Erythroblast (primary cell): Measurements from ENCODE around the gene NCAM2.

Source experiments
- GATA1 ChIP-seq: IDR thresholded peaks from 2 replicates; pipeline ENCODE4 v1.6.1; 2011; ENCODE audit warnings: low read depth, mild to moderate bottlenecking, control low read depth, low read length, moderate library complexity
- POLR2A ChIP-seq: IDR thresholded peaks from 2 replicates; pipeline ENCODE4 v1.6.1; 2011; ENCODE audit warnings: mild to moderate bottlenecking, low read length

DNA sequence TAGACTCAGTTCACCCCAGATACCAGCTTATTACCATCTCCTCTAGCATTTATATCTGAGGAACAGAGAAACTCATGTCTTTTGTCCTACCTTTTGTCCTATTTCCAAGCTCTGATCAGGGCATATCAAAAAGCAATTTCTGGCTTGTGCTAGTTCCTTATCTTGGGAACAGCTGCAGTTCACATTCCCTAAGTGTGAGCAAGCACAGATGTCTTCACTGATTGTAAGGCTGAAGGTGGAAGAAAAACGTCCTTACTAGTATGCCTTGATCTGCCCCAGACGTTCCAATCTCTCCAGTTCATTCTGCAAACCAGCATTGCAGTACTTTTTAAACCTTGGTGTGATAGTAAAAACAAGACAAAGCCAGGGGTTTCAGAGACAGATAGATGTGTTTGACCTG is 139.8 kb downstream of the NCAM2 start:
- TF ChIP-seq POLR2A (no peak), GATA1 (no peak)
